ENCODE data around the gene POLR2J3. TPM values are rescaled to one million over a fixed set of nuclear protein-coding genes. Genes with fewer than 3 reads are reported as not detected.
"Not testable (repeated sequence)": the region's sequence is repeated elsewhere in the genome, so short reads cannot be mapped to it uniquely, and the experiment has no call there.

Gene POLR2J3
- total RNA-seq, 1 donor from 2014 or later = 14.1 TPM

DNA sequence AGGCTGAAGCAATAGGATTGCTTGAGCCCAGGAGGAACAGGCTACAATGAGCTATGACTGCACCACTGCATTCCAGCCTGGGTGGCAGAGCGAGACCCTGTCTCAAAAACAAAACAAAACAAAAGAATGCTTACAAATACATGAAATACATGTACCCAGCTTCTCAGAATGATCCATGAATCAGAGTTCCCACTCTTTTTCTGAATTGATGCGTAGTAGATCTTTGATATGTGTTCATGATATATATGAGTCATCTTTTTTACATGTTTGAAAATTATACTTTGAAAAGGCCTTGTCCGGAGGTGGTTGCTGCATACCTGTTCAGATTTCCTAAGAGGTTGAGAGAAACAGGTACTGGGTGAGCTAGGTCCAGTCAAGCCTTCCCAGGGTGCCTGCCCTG, 4.0 kb upstream of the POLR2J3 start:
- H3K4me3 Mint-ChIP-seq; H3K36me3 Mint-ChIP-seq; DNase-seq (ENCODE audit: low spot score); H4K20me1 ChIP-seq (ENCODE audit: low read depth); H3K36me3 ChIP-seq; H3K79me2 ChIP-seq (ENCODE audit: low read depth); H3K4me2 ChIP-seq; H3K27ac ChIP-seq; H3K4me3 ChIP-seq; H3K4me1 ChIP-seq; H3K9me3 ChIP-seq (ENCODE audit: low read depth); H3F3A ChIP-seq (ENCODE audit: low read depth); H3K4me1 Mint-ChIP-seq; H3K9me3 Mint-ChIP-seq; H3K27ac Mint-ChIP-seq; H3K9ac ChIP-seq; H2AFZ ChIP-seq (replicated peaks); H3K27me3 Mint-ChIP-seq (ENCODE audit: insufficient read depth, low read depth); H3K27me3 ChIP-seq: not testable (repeated sequence)

DNA sequence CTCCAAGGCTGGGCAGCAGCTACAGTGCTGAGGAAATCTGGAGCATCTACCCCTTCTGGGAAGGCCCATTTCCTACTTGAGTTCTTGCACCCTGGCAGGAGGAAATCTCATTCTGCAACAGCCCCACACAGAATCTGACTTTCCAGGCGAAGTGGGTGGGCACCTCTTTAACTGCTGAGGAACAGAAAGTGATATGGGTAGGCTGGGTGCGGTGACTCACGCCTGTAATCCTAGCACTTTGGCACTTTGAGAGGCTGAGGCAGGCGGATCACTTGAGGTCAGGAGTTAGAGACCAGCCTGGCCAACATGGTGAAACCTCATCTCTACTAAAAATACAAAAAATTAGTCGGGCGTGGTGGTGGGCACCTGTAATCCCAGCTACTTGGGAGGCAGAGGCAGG, 2.2 kb upstream of the POLR2J3 start:
- H3K27ac Mint-ChIP-seq; H3K36me3 Mint-ChIP-seq; H2AFZ ChIP-seq (replicated peaks); DNase-seq (ENCODE audit: low spot score); H3K36me3 ChIP-seq; H3K4me1 Mint-ChIP-seq; H3K4me1 ChIP-seq; H3F3A ChIP-seq (ENCODE audit: low read depth); H3K9me3 Mint-ChIP-seq; H3K9me3 ChIP-seq (ENCODE audit: low read depth); H3K27me3 ChIP-seq; H3K79me2 ChIP-seq (ENCODE audit: low read depth); H3K27me3 Mint-ChIP-seq (ENCODE audit: insufficient read depth, low read depth); H3K4me2 ChIP-seq; H3K4me3 ChIP-seq; H3K9ac ChIP-seq; H3K27ac ChIP-seq; H4K20me1 ChIP-seq (ENCODE audit: low read depth); H3K4me3 Mint-ChIP-seq: not testable (repeated sequence)

DNA sequence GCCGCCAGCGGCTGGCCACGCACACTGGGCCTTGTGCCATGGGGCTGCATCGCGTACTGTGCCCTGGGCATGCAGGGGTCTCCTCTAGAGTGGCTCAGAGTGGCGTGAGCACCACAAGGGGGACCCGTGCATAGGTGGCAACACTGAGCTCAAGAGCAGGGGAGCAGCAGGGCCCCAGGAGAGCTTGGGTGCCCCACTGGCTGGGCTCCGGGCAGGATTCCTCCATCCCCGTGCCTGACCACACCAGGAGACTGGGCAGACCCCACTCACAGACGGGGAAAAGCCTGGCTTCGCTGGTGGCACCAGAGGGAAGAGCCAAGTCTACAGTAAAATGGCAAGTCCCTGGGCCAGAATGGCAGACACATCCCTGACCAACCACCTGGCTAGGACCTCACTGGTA, 3.8 kb downstream of the POLR2J3 start:
- H2AFZ ChIP-seq (replicated peaks); H3K4me3 ChIP-seq; H3K27ac Mint-ChIP-seq; H3K4me2 ChIP-seq; H3K27me3 ChIP-seq; H3K4me3 Mint-ChIP-seq; H3K4me1 ChIP-seq; H3K27me3 Mint-ChIP-seq (ENCODE audit: insufficient read depth, low read depth); H3K36me3 Mint-ChIP-seq; H3K36me3 ChIP-seq; H3K9me3 Mint-ChIP-seq; H3K27ac ChIP-seq; H4K20me1 ChIP-seq (ENCODE audit: low read depth); H3F3A ChIP-seq (ENCODE audit: low read depth); H3K4me1 Mint-ChIP-seq; DNase-seq (ENCODE audit: low spot score); H3K9ac ChIP-seq; H3K9me3 ChIP-seq (ENCODE audit: low read depth); H3K79me2 ChIP-seq (ENCODE audit: low read depth): not testable (repeated sequence)

DNA sequence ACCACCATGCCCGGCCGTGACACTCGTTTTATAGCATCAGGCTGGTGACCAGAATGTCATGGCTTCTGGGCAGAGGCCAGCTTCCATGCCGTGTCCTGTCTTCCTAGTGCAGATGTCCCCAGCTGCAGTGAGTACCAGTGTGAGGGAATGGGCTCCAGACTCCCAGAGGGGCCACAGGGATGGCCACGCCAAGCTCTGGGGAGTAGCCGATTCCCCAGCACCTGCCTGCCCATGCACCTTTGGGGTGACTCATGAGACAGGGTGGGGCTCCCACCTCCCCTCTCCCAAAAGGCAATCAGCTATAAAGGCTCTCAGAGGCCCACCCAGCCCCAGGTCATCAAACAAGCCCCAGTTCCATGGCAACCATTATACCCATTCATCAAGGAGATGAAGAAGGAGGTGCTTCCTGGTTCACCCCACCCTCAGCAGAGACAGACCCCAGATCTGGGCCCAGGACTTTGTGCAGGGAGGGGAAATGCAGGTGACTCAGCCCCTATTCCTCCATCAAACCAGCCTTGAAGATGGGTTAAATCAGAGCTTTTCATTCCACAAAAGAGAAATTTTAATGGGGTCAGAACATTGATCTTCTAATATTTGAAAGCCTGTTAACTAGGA, 21.5 kb downstream of the POLR2J3 start, which contains the start of gene SPDYE2:
TSS of gene SPDYE2 (plus strand) at position 419 of the 615 bp plus-strand sequence. CDS start 2,030 bp downstream, outside the sequence.
- not testable (repeated sequence) for H3K36me3 Mint-ChIP-seq; H3K9me3 ChIP-seq (ENCODE audit: low read depth)

DNA sequence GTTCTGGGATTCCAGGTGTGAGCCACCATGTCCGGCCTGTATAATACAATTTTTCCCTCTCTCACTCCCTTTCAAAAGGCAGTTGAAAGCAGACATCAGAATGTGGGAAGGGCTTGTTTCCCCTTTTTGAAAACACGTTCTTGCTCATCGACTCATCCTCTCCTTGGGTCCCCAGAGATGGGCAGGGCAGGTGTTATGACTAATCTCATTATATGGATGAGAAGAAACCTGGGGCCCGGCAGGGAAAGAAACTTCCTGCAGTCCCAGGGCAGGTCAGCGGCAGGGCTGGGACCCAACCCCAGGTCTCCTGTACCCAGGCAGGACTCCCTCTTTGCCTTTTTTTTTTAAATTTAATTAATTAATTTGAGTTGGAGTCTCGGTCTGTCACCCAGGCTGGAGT, 26.0 kb downstream of the POLR2J3 start:
- H3K4me3 Mint-ChIP-seq; H3F3A ChIP-seq (ENCODE audit: low read depth); H3K27ac Mint-ChIP-seq; H2AFZ ChIP-seq (replicated peaks); H3K4me1 Mint-ChIP-seq; H3K27me3 ChIP-seq; H3K9ac ChIP-seq; H3K36me3 Mint-ChIP-seq; DNase-seq (ENCODE audit: low spot score); H3K79me2 ChIP-seq (ENCODE audit: low read depth); H3K36me3 ChIP-seq; H3K27me3 Mint-ChIP-seq (ENCODE audit: insufficient read depth, low read depth); H3K27ac ChIP-seq; H3K9me3 ChIP-seq (ENCODE audit: low read depth); H3K4me3 ChIP-seq; H3K4me1 ChIP-seq; H3K9me3 Mint-ChIP-seq; H4K20me1 ChIP-seq (ENCODE audit: low read depth); H3K4me2 ChIP-seq: not testable (repeated sequence)

More for the DNA sequence above, 21.5 kb downstream of the POLR2J3 start, which contains the start of gene SPDYE2:
- H3K4me3 ChIP-seq; H3K4me2 ChIP-seq; H3K27ac ChIP-seq; H3K27me3 ChIP-seq; H3K9ac ChIP-seq; H3K27me3 Mint-ChIP-seq (ENCODE audit: insufficient read depth, low read depth); DNase-seq (ENCODE audit: low spot score); H3K36me3 ChIP-seq; H3K79me2 ChIP-seq (ENCODE audit: low read depth); H3K4me3 Mint-ChIP-seq; H3K27ac Mint-ChIP-seq; H2AFZ ChIP-seq (replicated peaks); H3K9me3 Mint-ChIP-seq; H3K4me1 ChIP-seq; H3K4me1 Mint-ChIP-seq; H4K20me1 ChIP-seq (ENCODE audit: low read depth); H3F3A ChIP-seq (ENCODE audit: low read depth): not testable (repeated sequence)

DNA sequence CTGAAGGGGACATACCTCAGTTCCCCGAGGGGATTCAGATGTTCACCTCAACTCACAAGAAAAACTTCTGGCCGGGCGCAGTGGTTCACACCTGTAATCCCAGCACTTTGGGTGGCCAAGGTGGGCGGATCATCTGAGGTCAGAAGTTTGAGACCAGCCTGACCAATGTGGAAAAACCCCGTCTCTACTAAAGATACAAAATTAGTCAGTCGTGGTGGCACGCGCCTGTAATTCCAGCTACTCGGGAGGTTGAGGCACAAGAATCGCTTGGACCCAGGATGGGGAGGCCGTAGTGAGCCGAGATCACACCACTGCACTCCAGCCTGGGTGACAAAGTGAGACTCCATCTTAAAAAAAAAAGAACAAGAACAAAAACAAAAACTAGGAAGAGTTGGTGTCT, 27.1 kb downstream of the POLR2J3 start:
- not testable (repeated sequence) for H3K9me3 Mint-ChIP-seq; H3K79me2 ChIP-seq (ENCODE audit: low read depth); H3K36me3 Mint-ChIP-seq; H3K4me1 ChIP-seq; H3K36me3 ChIP-seq; H3K4me1 Mint-ChIP-seq; H3K4me2 ChIP-seq; H3K27ac ChIP-seq; H3F3A ChIP-seq (ENCODE audit: low read depth); DNase-seq (ENCODE audit: low spot score); H4K20me1 ChIP-seq (ENCODE audit: low read depth); H3K27ac Mint-ChIP-seq; H3K9me3 ChIP-seq (ENCODE audit: low read depth); H3K4me3 ChIP-seq; H2AFZ ChIP-seq (replicated peaks); H3K27me3 ChIP-seq; H3K4me3 Mint-ChIP-seq; H3K27me3 Mint-ChIP-seq (ENCODE audit: insufficient read depth, low read depth); H3K9ac ChIP-seq

DNA sequence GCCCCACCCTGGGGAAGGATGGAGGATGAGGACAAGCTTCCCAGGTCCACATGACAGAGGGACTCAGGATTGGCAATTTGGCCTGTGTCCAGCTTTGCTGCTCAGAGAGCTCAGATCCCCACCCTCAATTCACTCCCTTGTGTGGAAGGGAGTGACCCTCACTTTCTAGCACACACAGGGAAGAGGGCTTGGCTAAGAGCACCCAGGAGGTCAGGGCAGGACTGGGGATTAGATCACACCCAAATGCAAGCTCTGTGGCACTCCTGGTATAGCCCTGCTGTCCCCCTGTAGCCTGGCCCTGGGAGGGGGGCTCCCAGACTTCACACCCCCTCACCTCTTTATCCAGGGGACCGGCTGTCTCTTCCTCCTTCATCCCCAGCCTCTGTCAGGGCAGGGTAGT, 28.0 kb downstream of the POLR2J3 start:
- not testable (repeated sequence) for H2AFZ ChIP-seq (replicated peaks); H3K9me3 Mint-ChIP-seq; H3K4me3 ChIP-seq; H3K4me1 ChIP-seq; H3K9me3 ChIP-seq (ENCODE audit: low read depth); H3K27ac Mint-ChIP-seq; H4K20me1 ChIP-seq (ENCODE audit: low read depth); H3K9ac ChIP-seq; H3K4me2 ChIP-seq; H3K4me1 Mint-ChIP-seq; H3K36me3 ChIP-seq; DNase-seq (ENCODE audit: low spot score); H3K27me3 Mint-ChIP-seq (ENCODE audit: insufficient read depth, low read depth); H3K27me3 ChIP-seq; H3K36me3 Mint-ChIP-seq; H3K27ac ChIP-seq; H3K4me3 Mint-ChIP-seq; H3F3A ChIP-seq (ENCODE audit: low read depth); H3K79me2 ChIP-seq (ENCODE audit: low read depth)

DNA sequence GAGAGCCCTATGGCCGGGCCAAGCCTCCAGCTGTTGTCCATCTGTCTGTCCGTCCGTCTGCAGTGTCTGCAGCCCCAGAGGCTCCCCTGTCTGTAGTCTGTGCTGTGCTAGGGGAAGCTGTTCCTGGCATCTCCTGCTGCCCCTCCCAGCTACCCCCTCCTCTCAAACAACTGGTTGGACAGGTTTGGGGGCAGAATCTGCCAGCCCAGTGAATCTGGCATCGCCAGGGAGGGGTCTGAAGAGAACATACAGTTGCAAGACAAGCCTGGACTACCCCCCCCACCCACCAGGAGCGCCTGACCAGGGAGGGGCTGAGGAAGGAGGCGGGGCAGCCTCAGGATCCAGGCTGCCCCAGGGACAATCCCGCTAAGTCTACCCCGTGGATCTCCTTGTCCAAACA, 28.8 kb downstream of the POLR2J3 start, which contains the start of gene UPK3BL2:
TSS of gene UPK3BL2 (minus strand) at position 101 of the 400 bp plus-strand sequence. CDS start at position 41, 60 bp downstream.
- not testable (repeated sequence) for H3K27me3 Mint-ChIP-seq (ENCODE audit: insufficient read depth, low read depth); H3K9me3 Mint-ChIP-seq; H3K27ac ChIP-seq; H3K27me3 ChIP-seq; H3K4me1 ChIP-seq; H3K9me3 ChIP-seq (ENCODE audit: low read depth); H3K4me3 Mint-ChIP-seq; H3K36me3 Mint-ChIP-seq; H3F3A ChIP-seq (ENCODE audit: low read depth); H3K36me3 ChIP-seq; DNase-seq (ENCODE audit: low spot score); H3K27ac Mint-ChIP-seq; H3K9ac ChIP-seq; H3K79me2 ChIP-seq (ENCODE audit: low read depth); H3K4me2 ChIP-seq; H4K20me1 ChIP-seq (ENCODE audit: low read depth); H2AFZ ChIP-seq (replicated peaks); H3K4me1 Mint-ChIP-seq; H3K4me3 ChIP-seq
